Fibroblast of lung (primary cell): Measurements from ENCODE around the gene GPRIN3. TPM values are rescaled to one million over a fixed set of nuclear protein-coding genes. Genes with fewer than 3 reads are reported as not detected.

Experiments
- DNase-seq, 2 donors: peaks; one replicate each; pipeline versions ENCODE4 v3.0.0 to v3.0.0-alpha.2; 2010; ENCODE audit warnings: low read depth in 2 of 2
- H2AFZ ChIP-seq: 2 replicates; pipeline ENCODE4 v1.5.1; 2012; ENCODE audit warnings: low read length, control low read depth, inconsistent platforms
- H3K27ac ChIP-seq: 2 replicates; pipeline ENCODE4 v1.5.1; 2011; ENCODE audit warnings: low read length, control low read depth; ENCODE audit not compliant: insufficient read depth
- H3K27me3 ChIP-seq: 2 replicates; pipeline ENCODE4 v1.5.1; 2011; ENCODE audit warnings: mild to moderate bottlenecking, low read length; ENCODE audit not compliant: control insufficient read depth, insufficient read depth
- H3K36me3 ChIP-seq: 2 replicates; pipeline ENCODE4 v1.5.1; 2011; ENCODE audit warnings: low read length; ENCODE audit not compliant: control insufficient read depth, insufficient read depth
- H3K4me1 ChIP-seq: 2 replicates; pipeline ENCODE4 v1.5.1; 2011; ENCODE audit warnings: low read length; ENCODE audit not compliant: control insufficient read depth, insufficient read depth; ENCODE audit errors: extremely low read depth
- H3K4me2 ChIP-seq: 2 replicates; pipeline ENCODE4 v1.5.1; 2011; ENCODE audit warnings: low read length, control low read depth; ENCODE audit not compliant: insufficient read depth; ENCODE audit errors: extremely low read depth
- H3K4me3 ChIP-seq, 4 experiments: fragments of 200-600 bp in 1 of 4; sonication (generic) in 1 of 4; replicated peaks in 1 of 4; 2 replicates each; pipeline ENCODE4 v1.5.1; 2011 to 2016; ENCODE audit warnings: low read length in 4 of 4, low read depth in 3 of 4, mild to moderate bottlenecking in 3 of 4, control low read depth in 2 of 4, inconsistent platforms in 1 of 4, mixed read lengths in 1 of 4; ENCODE audit not compliant: insufficient read depth in 1 of 4; ENCODE audit errors: control extremely low read depth in 1 of 4
- H3K79me2 ChIP-seq: 2 replicates; pipeline ENCODE4 v1.5.1; 2012; ENCODE audit warnings: mild to moderate bottlenecking, low read length, inconsistent platforms; ENCODE audit not compliant: control insufficient read depth, insufficient read depth
- H3K9ac ChIP-seq: 2 replicates; pipeline ENCODE4 v1.5.1; 2011; ENCODE audit warnings: mild to moderate bottlenecking, low read length, control low read depth; ENCODE audit not compliant: insufficient read depth
- H3K9me3 ChIP-seq: 2 replicates; pipeline ENCODE4 v1.5.1; 2012; ENCODE audit warnings: low read depth, low read length; ENCODE audit not compliant: control insufficient read depth, insufficient read depth
- H4K20me1 ChIP-seq: 2 replicates; pipeline ENCODE4 v1.5.1; 2011; ENCODE audit warnings: low read length; ENCODE audit not compliant: control insufficient read depth, insufficient read depth; ENCODE audit errors: extremely low read depth
- CTCF ChIP-seq, 2 donors: IDR thresholded peaks in 1 of 2; conservative IDR thresholded peaks in 1 of 2; 1 replicate in 1 of 2; 2 replicates in 1 of 2; pipeline ENCODE4 v1.5.1; 2011 to 2012; ENCODE audit warnings: low read length in 2 of 2, control low read depth in 1 of 2, inconsistent platforms in 1 of 2, low read depth in 1 of 2, mild to moderate bottlenecking in 1 of 2
- EZH2 ChIP-seq: IDR thresholded peaks from 2 replicates; pipeline ENCODE4 v1.5.1; 2012; ENCODE audit warnings: low read length, control low read depth, mild to moderate bottlenecking; ENCODE audit errors: missing control alignments
- polyA plus RNA-seq, 2 donors: library from polyadenylated mRNA; depleted of rRNA in 1 of 2; stranded (reverse) in 1 of 2; unstranded in 1 of 2; fragments of >200 nt; gene quantifications; 2 replicates each; pipeline ENCODE4 v1.2.1, GENCODE V29; 2011 to 2012; ENCODE audit warnings: missing spikeins in 1 of 2
- total RNA-seq: library from RNA; depleted of rRNA; stranded (reverse); fragments of >200 nt; gene quantifications from 2 replicates; pipeline ENCODE4 v1.2.1, GENCODE V29; 2014

GPRIN3 gene
- total and polyA plus RNA-seq, 2 donors (not counting 1 experiment from before 2014, with no cell fraction given): under 0.01 to 0.01 TPM

- Histone ChIP-seq H3K4me1 (no peaks in the 10 kb centered on the region), H4K20me1 (no peaks in the 10 kb centered on the region), H3K36me3 (no peaks in the 10 kb centered on the region), H3K27ac (no peak overlapping the region), H2AFZ (no peak overlapping the region), H3K4me3 (no peak overlapping the region), H3K9me3 (no peaks in the 10 kb centered on the region), H3K27me3 (no peaks in the 10 kb centered on the region), H3K4me2 (no peak overlapping the region), H3K79me2 (no peaks in the 10 kb centered on the region), H3K9ac (no peak overlapping the region)
- DNase-seq: no peak
- TF ChIP-seq CTCF (conservative IDR thresholded peaks at IDR 0.05 in 1 of 2, IDR thresholded peaks at IDR 0.05 in 1 of 2; ENCODE audit: low read depth in 1 of 2, low read length in 2 of 2) (no peak), EZH2 (no peak)
Observed at GRCh38 chr4:89337681-89338080, 30.1 kb upstream of the GPRIN3 start.

GRCh38 chr4:89336818-89337420, 29.3 kb upstream of the GPRIN3 start:
- no peak overlapping the region for H3K27ac ChIP-seq
- no peaks in the 10 kb centered on the region for H3K36me3 ChIP-seq
- no peaks in the 10 kb centered on the region for H3K79me2 ChIP-seq
- H3K4me1 ChIP-seq: no peaks in the 10 kb centered on the region
- no peaks in the 10 kb centered on the region for H3K9me3 ChIP-seq
- no peak overlapping the region for H3K4me2 ChIP-seq
- no peak overlapping the region for H3K4me3 ChIP-seq
- H4K20me1 ChIP-seq: no peaks in the 10 kb centered on the region
- no peak for DNase-seq
- no peak overlapping the region for H2AFZ ChIP-seq
- no peaks in the 10 kb centered on the region for H3K27me3 ChIP-seq
- no peak for TF ChIP-seq CTCF (conservative IDR thresholded peaks at IDR 0.05 in 1 of 2, IDR thresholded peaks at IDR 0.05 in 1 of 2; ENCODE audit: low read depth in 1 of 2, low read length in 2 of 2)
- H3K9ac ChIP-seq: no peak overlapping the region

- Histone ChIP-seq H3K36me3 (no peaks in the 10 kb centered on the region), H3K79me2 (no peaks in the 10 kb centered on the region), H3K27me3 (no peaks in the 10 kb centered on the region), H3K9ac (no peak overlapping the region), H3K4me2 (no peak overlapping the region), H3K27ac (no peak overlapping the region), H3K9me3 (no peaks in the 10 kb centered on the region), H3K4me3 (no peak overlapping the region), H4K20me1 (no peaks in the 10 kb centered on the region), H3K4me1 (no peaks in the 10 kb centered on the region), H2AFZ (no peak overlapping the region)
- TF ChIP-seq CTCF (conservative IDR thresholded peaks at IDR 0.05 in 1 of 2, IDR thresholded peaks at IDR 0.05 in 1 of 2; ENCODE audit: low read depth in 1 of 2, low read length in 2 of 2): no peak
- TF ChIP-seq EZH2: no peak
- DNase-seq: no peak
Observed at GRCh38 chr4:89334830-89335229, 27.2 kb upstream of the GPRIN3 start.
